ENCODE data around the gene GAD2.
"Not testable (repeated sequence)": the region's sequence is repeated elsewhere in the genome, so short reads cannot be mapped to it uniquely, and the experiment has no call there.

The GAD2 gene

DNA sequence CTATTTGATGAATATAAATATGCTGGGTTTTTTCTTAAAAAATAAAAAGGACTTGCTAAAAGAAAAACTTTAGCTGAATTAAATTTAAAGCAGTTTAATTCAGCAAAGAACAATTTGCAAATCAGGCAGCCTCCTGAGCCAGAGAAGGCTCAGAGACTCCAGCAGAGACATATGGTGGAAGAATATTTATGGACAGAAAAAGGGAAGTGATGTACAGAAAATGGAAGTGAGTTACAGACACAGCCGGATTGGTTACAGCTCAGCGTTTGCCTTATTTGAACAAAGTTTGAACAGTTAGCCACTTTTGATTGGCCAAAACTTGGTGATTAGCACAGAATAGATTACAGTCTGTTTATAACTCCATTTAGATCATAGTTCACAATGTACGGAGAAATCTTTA lies 110.3 kb downstream of the GAD2 start:
- no peak for DNase-seq

DNA sequence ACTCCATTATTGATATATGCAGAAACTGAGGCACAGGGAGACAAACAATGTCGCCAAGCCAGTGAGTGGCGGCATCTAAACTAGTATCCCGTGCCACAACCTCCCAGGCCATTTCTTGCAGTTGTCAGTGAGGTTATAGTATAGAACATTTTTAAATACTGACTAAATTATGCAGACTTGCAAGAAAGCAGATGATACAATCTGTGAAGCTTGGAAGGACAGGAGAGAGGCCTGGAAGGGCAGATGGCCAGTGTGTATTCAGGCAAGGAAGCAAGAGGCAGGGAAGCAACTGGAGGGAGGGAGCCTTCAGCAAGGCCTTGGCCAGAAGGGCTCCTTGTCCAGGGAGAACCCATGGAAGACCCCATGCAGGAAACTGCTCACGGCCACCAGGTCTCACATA lies 111.2 kb downstream of the GAD2 start:
- no peak for DNase-seq

DNA sequence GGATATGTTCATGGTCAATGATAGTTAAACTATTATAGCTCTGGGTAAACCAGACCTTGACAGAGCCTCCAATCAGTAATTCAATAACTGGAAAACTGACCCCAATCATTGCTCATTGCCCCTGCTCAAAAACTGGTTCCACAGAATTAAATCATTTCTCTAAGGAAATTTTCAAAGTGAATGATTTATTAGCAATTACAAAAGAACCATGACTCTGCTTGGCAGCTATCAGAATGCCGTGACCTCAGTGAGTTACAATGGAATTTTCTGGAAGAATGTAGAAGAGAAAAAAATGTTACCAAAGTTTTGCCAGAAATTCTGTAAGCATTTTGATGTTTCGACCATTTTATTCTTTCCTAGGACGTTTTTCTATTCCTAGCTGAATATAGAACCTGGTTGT lies 114.8 kb downstream of the GAD2 start:
- DNase-seq, result no peak

DNA sequence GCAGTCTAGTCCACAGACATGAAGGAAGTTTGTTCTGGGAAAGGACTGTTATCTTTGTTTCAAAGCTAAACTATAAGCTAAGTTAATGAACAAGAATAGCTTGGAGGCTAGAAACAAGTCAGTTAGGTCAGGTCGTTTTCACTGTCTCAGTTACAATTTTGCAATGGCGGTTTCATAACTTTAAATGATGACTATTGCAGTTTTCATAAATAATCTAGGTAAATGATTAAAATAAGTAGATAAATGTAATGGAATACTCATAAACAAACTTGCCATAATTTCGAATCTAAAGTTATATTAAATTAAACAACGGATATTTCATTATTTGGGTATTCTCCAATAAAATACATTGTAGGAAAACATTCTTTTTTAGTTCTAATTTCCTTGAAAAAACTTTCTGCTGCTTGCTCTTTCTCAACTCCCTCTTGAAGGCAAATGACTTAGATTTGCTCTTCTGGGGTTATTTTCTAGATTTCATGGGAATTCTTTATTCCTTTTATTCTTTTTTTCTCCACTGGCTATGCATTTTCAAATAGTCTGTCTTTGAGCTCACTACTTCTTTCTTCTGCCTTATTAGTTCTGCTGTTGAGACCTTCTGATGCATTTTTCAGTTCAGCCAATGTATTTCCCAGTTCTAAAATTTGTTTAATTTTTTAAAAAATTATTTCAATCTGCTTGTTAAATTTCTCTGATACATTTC lies 117.8 kb downstream of the GAD2 start:
- DNase-seq, result no peak

DNA sequence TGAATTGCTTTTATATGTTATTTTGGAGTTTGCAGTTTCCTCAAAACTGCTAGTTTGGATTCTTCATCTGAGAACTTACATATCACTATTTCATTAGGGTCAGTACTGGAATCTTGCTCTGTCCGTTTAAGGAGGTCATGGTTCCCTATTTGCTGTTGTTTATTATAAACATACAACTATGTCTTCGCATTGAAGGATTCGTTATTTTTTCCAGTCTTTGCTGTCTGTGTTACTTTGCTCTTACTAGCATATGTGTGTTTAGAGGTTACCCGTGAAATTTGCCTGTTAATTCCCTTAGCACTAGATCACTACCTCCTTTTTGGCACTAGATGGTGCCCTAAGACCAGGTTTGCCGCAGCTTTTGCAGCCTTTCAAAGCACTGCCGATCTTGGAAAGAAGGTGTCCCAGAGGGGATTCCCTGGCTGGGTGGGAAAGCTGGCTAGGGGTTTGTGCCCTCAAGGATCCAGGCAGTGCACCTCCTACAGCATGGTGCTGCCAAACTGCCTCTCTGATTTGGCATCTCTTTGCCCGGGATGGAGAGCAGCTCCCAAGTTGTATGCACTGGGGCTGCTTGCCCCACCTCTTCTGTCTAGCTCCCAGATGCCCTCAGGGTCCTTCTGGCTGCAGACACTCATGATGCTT lies 118.5 kb downstream of the GAD2 start:
- DNase-seq, result peak; percentile 57 to 60

GRCh38 chr10:26335574-26336093 lies 119.1 kb downstream of the GAD2 start:
- no peak for DNase-seq

- DNase-seq, result no peak
These were observed 120.4 kb downstream of the GAD2 start for GRCh38 chr10:26336979-26337378.

DNA sequence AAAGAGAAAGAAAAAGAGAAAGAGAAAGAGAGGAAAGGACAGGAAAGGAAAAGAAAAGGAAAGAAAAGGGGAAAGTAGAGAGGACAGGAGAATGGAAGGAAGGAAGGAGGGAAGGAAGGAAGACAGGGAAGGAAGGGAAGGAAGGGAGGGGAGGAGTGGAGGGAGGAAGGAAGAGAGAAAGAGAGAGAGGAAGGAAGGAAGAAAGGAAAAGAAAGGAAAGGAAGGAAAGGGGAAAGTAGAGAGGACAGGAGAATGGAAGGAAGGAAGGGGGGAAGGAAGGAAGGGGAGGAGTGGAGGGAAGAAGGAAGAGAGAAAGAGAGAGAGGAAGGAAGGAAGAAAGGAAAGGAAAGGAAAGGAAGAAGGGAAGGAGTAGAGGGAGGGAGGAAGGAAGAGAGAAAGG lies 125.1 kb downstream of the GAD2 start:
- no peak for DNase-seq

- not testable (repeated sequence) for DNase-seq
These were observed 132.3 kb downstream of the GAD2 start for GRCh38 chr10:26348821-26349417.
